HCT116 (cell line): ENCODE data around the gene TENM4. TPM values are rescaled to one million over a fixed set of nuclear protein-coding genes. Genes with fewer than 3 reads are reported as not detected.

Experiments
- ATAC-seq: fragments of 200-7000 bp; cut with Tn5 transposase; 2 replicates; pipeline ENCODE4 v1.9.1; 2020; ENCODE audit warnings: mild to moderate bottlenecking, moderate library complexity
- BruUV-seq: library from RNA; stranded (reverse); fragments of 400-500 nt; replicated peaks from 2 replicates; lab custom pipeline; 2021; lab: Mats Ljungman, UMichigan
- CTCF ChIA-PET: fragments of 300-600 bp; sonication (Branson Sonifier 250); formaldehyde crosslinking; loops from one replicate; lab custom pipeline; 2021; ENCODE audit warnings: antibody characterized with exemption; lab: Charles Lee
- POLR2A ChIA-PET: fragments of 300-600, 350-600 bp; sonication (Branson Sonifier 250); formaldehyde crosslinking; loops from one replicate; lab custom pipeline; 2021; ENCODE audit warnings: antibody characterized with exemption; lab: Charles Lee
- RAD21 ChIA-PET, 2 experiments: fragments of 300-600 bp; sonication (Branson Sonifier 250); formaldehyde crosslinking; loops; one replicate each; lab custom pipeline; 2023; ENCODE audit warnings: low total read pairs in 2 of 2; ENCODE audit not compliant: uncharacterized antibody in 2 of 2, unreplicated experiment in 2 of 2, low non-redundant PET in 1 of 2; lab: Charles Lee
- DNase-seq: peaks from one replicate; pipeline ENCODE4 v3.0.0-alpha.2; 2010; ENCODE audit warnings: low read depth, low spot score
- H2AFZ ChIP-seq: fragments of 200-600 bp; shearing (Covaris generic), sonication (generic); 2 replicates; pipeline ENCODE4 v1.6.1; 2017; ENCODE audit warnings: low read depth, mixed run types, mixed read lengths, antibody characterized with exemption, low read length; ENCODE audit not compliant: poor library complexity, severe bottlenecking
- H3K27ac ChIP-seq: 2 replicates; pipeline ENCODE4 v1.5.1; 2012; ENCODE audit warnings: low read depth, low read length
- H3K27me3 ChIP-seq: fragments of 200-600 bp; sonication (generic); 2 replicates; pipeline ENCODE4 v1.6.1; 2016; ENCODE audit warnings: mixed run types, low read length, mixed read lengths; ENCODE audit not compliant: insufficient read depth
- H3K36me3 ChIP-seq, 2 experiments: fragments of 200-500 bp in 1 of 2; fragments of 200-600 bp in 1 of 2; sonication (Bioruptor generic) in 1 of 2; sonication (generic) in 1 of 2; 2 replicates each; pipeline versions ENCODE4 v1.5.1 to v1.6.1; 2014 to 2016; ENCODE audit warnings: low read length in 2 of 2, inconsistent platforms in 1 of 2, mixed read lengths in 1 of 2, mixed run types in 1 of 2; ENCODE audit not compliant: insufficient read depth in 2 of 2, control insufficient read depth in 1 of 2
- H3K4me1 ChIP-seq, 2 experiments: fragments of 200-600 bp in 1 of 2; sonication (generic) in 1 of 2; 2 replicates each; pipeline versions ENCODE4 v1.5.1 to v1.6.1; 2012 to 2017; ENCODE audit warnings: low read length in 2 of 2, inconsistent platforms in 1 of 2, mild to moderate bottlenecking in 1 of 2, mixed read lengths in 1 of 2, mixed run types in 1 of 2, moderate library complexity in 1 of 2; ENCODE audit not compliant: insufficient read depth in 2 of 2, control insufficient read depth in 1 of 2
- H3K4me2 ChIP-seq: fragments of 200-600 bp; sonication (generic); 2 replicates; pipeline ENCODE4 v1.6.1; 2017; ENCODE audit warnings: mixed run types, low read length, mixed read lengths
- H3K4me3 ChIP-seq, 2 experiments: fragments of 200-600 bp in 1 of 2; sonication (generic) in 1 of 2; replicated peaks in 1 of 2; 2 replicates each; pipeline ENCODE4 v1.5.1; 2011 to 2016; ENCODE audit warnings: low read length in 2 of 2, control low read depth in 1 of 2, low read depth in 1 of 2, mild to moderate bottlenecking in 1 of 2, mixed read lengths in 1 of 2, mixed run types in 1 of 2
- H3K79me2 ChIP-seq: fragments of 200-600 bp; sonication (generic); 2 replicates; pipeline ENCODE4 v1.6.1; 2017; ENCODE audit warnings: mild to moderate bottlenecking, mixed run types, low read length, moderate library complexity, mixed read lengths; ENCODE audit not compliant: insufficient read depth
- H3K9ac ChIP-seq: fragments of 200-600 bp; sonication (generic); 2 replicates; pipeline ENCODE4 v1.6.1; 2016; ENCODE audit warnings: low read length, mixed read lengths
- H3K9me2 ChIP-seq: fragments of 200-600 bp; sonication (generic), shearing (Covaris generic); 2 replicates; pipeline ENCODE4 v1.6.1; 2017; ENCODE audit warnings: mixed run types, mild to moderate bottlenecking, moderate library complexity; ENCODE audit not compliant: insufficient read depth
- H3K9me3 ChIP-seq, 2 experiments: fragments of 200-500 bp in 1 of 2; fragments of 200-600 bp in 1 of 2; sonication (Bioruptor generic) in 1 of 2; sonication (generic) in 1 of 2; 2 replicates each; pipeline ENCODE4 v1.6.1; 2014 to 2017; ENCODE audit warnings: low read length in 2 of 2, mixed read lengths in 2 of 2, inconsistent platforms in 1 of 2, low read depth in 1 of 2, mild to moderate bottlenecking in 1 of 2, mixed run types in 1 of 2, moderate library complexity in 1 of 2; ENCODE audit not compliant: control insufficient read depth in 1 of 2, insufficient read depth in 1 of 2
- H4K20me1 ChIP-seq: fragments of 200-600 bp; sonication (generic), shearing (Covaris generic); 2 replicates; pipeline ENCODE4 v1.6.1; 2017; ENCODE audit warnings: mixed run types, mild to moderate bottlenecking, moderate library complexity; ENCODE audit not compliant: insufficient read depth
- ATF3 ChIP-seq: IDR thresholded peaks from 2 replicates; pipeline ENCODE4 v1.6.1; 2012
- JUND ChIP-seq: IDR thresholded peaks from 2 replicates; pipeline ENCODE4 v1.6.1; 2012
- POLR2AphosphoS5 ChIP-seq: IDR thresholded peaks from 2 replicates; pipeline ENCODE4 v1.6.1; 2011; ENCODE audit warnings: mild to moderate bottlenecking, low read depth, low read length, moderate library complexity
- REST ChIP-seq: IDR thresholded peaks from 2 replicates; pipeline ENCODE4 v1.6.1; 2012; ENCODE audit warnings: low read depth
- TCF7L2 ChIP-seq: IDR thresholded peaks from 2 replicates; pipeline ENCODE4 v1.7.0; 2011; ENCODE audit warnings: borderline replicate concordance, inconsistent platforms; ENCODE audit not compliant: insufficient read depth, insufficient read length; ENCODE audit errors: extremely low read depth
- ZNF274 ChIP-seq: fragments of 200-500 bp; sonication (Bioruptor generic); IDR thresholded peaks from 2 replicates; pipeline ENCODE4 v1.6.1; 2014; ENCODE audit warnings: mild to moderate bottlenecking, low read depth, low read length, inconsistent platforms
- intact Hi-C: fragments of 100-400 bp; cut with micrococcal nuclease; formaldehyde crosslinking; loops from 2 replicates; pipeline ENCODE4 v1.10.0; 2022
- total RNA-seq: library from RNA; stranded (reverse); gene quantifications from one replicate; pipeline ENCODE4 v1.2.1, GENCODE V29; 2021; ENCODE audit not compliant: unreplicated experiment

TENM4 gene
- total RNA-seq, 1 experiment from 2014 or later, result 0.05 TPM

- TF ChIP-seq REST (no peak), POLR2AphosphoS5 (no peak), ATF3 (no peak), ZNF274 (no peak), JUND (no peak)
- TF ChIP-seq, all 23 proteins: peak for 0
These were observed 789.6 kb downstream of the TENM4 start (continued) for GRCh38 chr11:78651136-78651775.

GRCh38 chr11:78649361-78650215, 791.2 kb downstream of the TENM4 start:
- no peak for ATAC-seq
- no peak for DNase-seq
- Histone ChIP-seq H3K9ac (no peak overlapping the region), H3K4me1 (no peaks in the 10 kb centered on the region), H3K27ac (no peak overlapping the region), H3K36me3 (no peaks in the 10 kb centered on the region), H3K4me3 (no peak overlapping the region), H3K9me3 (no peaks in the 10 kb centered on the region), H3K79me2 (no peaks in the 10 kb centered on the region), H4K20me1 (no peaks in the 10 kb centered on the region), H3K27me3 (peaks cover 13% of the 10 kb centered on the region), H3K4me2 (no peak overlapping the region), H3K9me2 (no peaks in the 10 kb centered on the region), H2AFZ (no peak overlapping the region)
- ChIA-PET RAD21 (no interaction called here), CTCF (interaction anchor here (1.5 kb wide), 1 partner anchor 66 kb away, joined by 4 read pairs; no protein-coding TSS in a partner anchor), POLR2A (no interaction called here)
- no TSS peak for BruUV-seq
- intact Hi-C loops, result loop anchor here (5.0 kb wide), 1 partner anchor 148 kb away; no protein-coding TSS in a partner anchor
- TF ChIP-seq TCF7L2, result no peak
- TF ChIP-seq ZNF274, result no peak
